ENCODE results near the gene FAM240A.
"Not testable (repeated sequence)": the region's sequence is repeated elsewhere in the genome, so short reads cannot be mapped to it uniquely, and the experiment has no call there.

Gene FAM240A

GRCh38 chr3:46612324-46612723, at the start of gene FAM240A:
FAM240A (plus strand) TSS chr3:46612525; CDS start chr3:46612684, 159 bp downstream.
- DNase-seq (ENCODE audit: low read depth in 2 of 2), result no peak

GRCh38 chr3:46564190-46565021, 47.9 kb upstream of the FAM240A start:
- no peak for DNase-seq (ENCODE audit: low read depth in 2 of 2)

- DNase-seq (ENCODE audit: low read depth in 2 of 2), result no peak
Observed at GRCh38 chr3:46565077-46565476, 47.2 kb upstream of the FAM240A start.

- DNase-seq (ENCODE audit: low read depth in 2 of 2), result no peak
Observed at GRCh38 chr3:46565607-46566039, 46.7 kb upstream of the FAM240A start.

- no peak for DNase-seq (ENCODE audit: low read depth in 2 of 2)
Observed at GRCh38 chr3:46566040-46566641, 46.2 kb upstream of the FAM240A start, which contains the start of gene LRRC2. LRRC2 (minus strand) TSS chr3:46566302; CDS start chr3:46551591, 14,711 bp downstream.

GRCh38 chr3:46571684-46572083, 40.6 kb upstream of the FAM240A start:
- DNase-seq (ENCODE audit: low read depth in 2 of 2), result no peak

GRCh38 chr3:46573701-46574100, 38.6 kb upstream of the FAM240A start:
- no peak for DNase-seq (ENCODE audit: low read depth in 2 of 2)

GRCh38 chr3:46574243-46574646, 38.1 kb upstream of the FAM240A start:
- DNase-seq (ENCODE audit: low read depth in 2 of 2), result no peak

- no peak for DNase-seq (ENCODE audit: low read depth in 2 of 2)
Observed at GRCh38 chr3:46574881-46575576, 37.3 kb upstream of the FAM240A start.

GRCh38 chr3:46575577-46576222, 36.6 kb upstream of the FAM240A start:
- no peak for DNase-seq (ENCODE audit: low read depth in 2 of 2)

- no peak for DNase-seq (ENCODE audit: low read depth in 2 of 2)
Observed at GRCh38 chr3:46576386-46576785, 35.9 kb upstream of the FAM240A start.

- no peak for DNase-seq (ENCODE audit: low read depth in 2 of 2)
Observed at GRCh38 chr3:46576879-46577278, 35.4 kb upstream of the FAM240A start.

- not testable (repeated sequence) for DNase-seq (ENCODE audit: low read depth in 2 of 2)
Observed at GRCh38 chr3:46577580-46578249, 34.6 kb upstream of the FAM240A start.

- no peak for DNase-seq (ENCODE audit: low read depth in 2 of 2)
Observed at GRCh38 chr3:46578973-46579755, 33.2 kb upstream of the FAM240A start.

- DNase-seq (ENCODE audit: low read depth in 2 of 2), result no peak
Observed at GRCh38 chr3:46579756-46580286, 32.5 kb upstream of the FAM240A start.

GRCh38 chr3:46580675-46581074, 31.6 kb upstream of the FAM240A start:
- no peak for DNase-seq (ENCODE audit: low read depth in 2 of 2)

GRCh38 chr3:46584598-46585467, 27.5 kb upstream of the FAM240A start:
- no peak for DNase-seq (ENCODE audit: low read depth in 2 of 2)

GRCh38 chr3:46585799-46586693, 26.3 kb upstream of the FAM240A start:
- no peak for DNase-seq (ENCODE audit: low read depth in 2 of 2)

Data from activated CD8-positive, alpha-beta memory T cell treated with anti-CD3 and anti-CD28 coated beads for 4 hours (primary cell).